GM18507 (cell line): ENCODE results near the gene MT1A.
"Not testable (repeated sequence)": the region's sequence is repeated elsewhere in the genome, so short reads cannot be mapped to it uniquely, and the experiment has no call there.

Experiments used
- DNase-seq: peaks from one replicate; pipeline ENCODE4 v3.0.0; 2011; ENCODE audit warnings: low read depth; ENCODE audit not compliant: insufficient read length; ENCODE audit errors: extremely low spot score
- FAIRE-seq: peaks from 2 replicates; lab custom pipeline; 2011; peaks lifted over from hg19 to GRCh38; lab: Jason Lieb, UNC

The MT1A gene

DNA sequence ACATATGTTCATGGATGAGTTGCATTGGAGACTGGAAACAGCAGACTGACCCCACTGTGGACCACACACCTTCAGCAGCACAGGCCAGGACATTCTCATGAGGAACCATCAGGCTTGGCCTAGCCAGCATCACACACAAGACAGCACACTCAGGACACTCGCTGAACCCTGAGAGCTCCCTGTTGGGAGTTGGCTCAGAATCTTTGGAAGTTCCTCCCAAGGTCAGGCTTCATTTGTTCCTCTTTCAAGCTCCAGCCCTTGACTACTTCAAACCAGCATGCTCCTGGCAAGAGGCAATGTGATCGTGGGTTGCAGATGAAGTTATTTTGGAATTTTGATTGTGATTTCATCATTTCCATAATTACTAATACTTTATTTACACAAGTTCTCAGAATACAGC is 33.2 kb downstream of the MT1A start:
- DNase-seq, FAIRE-seq: not testable (repeated sequence)

DNA sequence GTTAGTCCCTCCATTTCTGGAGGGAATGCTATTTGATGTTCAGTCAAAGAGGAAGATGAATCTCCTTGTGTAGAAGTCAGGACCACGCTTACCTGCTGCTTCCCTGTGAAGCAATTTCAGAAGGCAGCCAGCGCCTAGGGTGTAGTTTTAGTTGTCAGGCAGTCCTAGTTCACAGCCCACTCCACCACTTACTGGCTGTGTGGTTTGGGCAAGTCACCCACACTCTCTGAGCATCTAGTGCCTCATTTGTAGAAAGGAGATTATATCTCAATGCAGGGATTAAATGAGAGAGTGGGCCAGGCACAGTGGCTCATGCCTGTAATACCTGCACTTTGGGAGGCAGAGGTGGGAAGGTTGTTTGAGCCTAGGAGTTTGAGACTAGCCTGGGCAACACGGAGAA is 33.7 kb downstream of the MT1A start:
- DNase-seq, result not testable (repeated sequence)
- peak; percentile 31 for FAIRE-seq

DNA sequence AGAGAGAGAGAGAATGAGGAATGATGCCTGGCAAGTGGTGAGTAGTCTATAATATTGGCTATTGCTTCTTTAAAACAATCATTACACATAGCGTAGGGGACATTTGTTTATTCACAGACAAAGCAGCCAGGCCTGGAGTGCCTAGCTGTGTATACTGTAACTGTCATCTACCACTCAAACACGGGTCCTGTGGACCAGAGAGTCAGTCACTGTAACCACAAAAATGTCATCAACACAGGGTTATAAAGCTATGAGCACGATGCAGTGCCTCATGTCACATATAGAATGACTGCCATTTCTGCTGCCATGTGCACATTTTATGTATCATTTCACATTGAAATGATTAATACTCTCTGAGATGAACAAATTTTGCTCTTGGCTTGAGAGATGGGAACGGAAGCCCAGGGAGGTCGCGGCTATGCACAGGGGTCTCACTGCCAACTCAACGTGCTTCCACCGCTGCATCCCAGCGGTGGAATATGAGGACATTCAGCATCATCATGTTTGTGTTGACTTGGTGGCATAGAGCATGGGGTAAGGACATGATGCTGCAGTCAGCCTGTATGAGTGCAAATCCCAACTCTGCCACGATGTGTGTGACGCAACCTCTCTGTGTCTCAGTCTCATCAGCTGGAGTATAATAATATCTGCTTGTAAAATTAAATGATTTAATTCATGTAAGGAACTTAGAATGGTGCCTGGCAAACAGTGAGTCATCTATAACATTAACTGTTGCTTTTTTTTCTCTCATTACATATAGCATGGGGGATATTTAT is 34.5 kb downstream of the MT1A start:
- FAIRE-seq (no peak), DNase-seq (no peak)

- FAIRE-seq (peak; percentile 12), DNase-seq (no peak)
Observed at GRCh38 chr16:56673921-56674320, 35.5 kb downstream of the MT1A start.

- not testable (repeated sequence) for FAIRE-seq, DNase-seq
Observed at GRCh38 chr16:56674570-56674969, 36.1 kb downstream of the MT1A start.

DNA sequence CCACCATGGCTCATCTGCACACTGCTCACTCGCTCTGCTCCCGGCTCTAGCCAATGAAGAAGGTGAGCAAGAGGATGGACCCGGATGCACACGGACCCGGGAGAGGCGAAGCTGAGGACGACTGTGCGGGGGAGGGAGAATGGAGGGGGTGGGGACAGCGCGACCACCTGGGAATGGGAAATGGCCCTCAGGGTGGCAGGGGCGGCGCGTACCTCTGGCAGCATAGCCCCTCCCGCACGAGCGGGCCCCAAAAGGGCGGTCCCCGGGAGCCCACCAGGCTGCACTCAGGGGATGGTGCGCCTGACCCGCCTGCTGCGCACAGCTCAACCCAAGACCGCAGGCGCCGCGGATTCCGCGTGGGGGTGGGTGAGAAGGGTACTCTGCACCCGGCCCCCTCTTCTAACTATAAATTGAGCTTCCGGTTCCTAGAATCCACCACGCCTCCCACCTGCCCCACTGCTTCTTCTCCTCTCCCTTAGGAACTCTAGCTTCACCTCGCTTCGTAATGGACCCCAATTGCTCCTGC is 37.3 kb downstream of the MT1A start:
- FAIRE-seq, result no peak
- DNase-seq, result no peak

GRCh38 chr16:56677474-56677873 is 39.0 kb downstream of the MT1A start:
- DNase-seq, result no peak
- no peak for FAIRE-seq

GRCh38 chr16:56679078-56679730 is 40.7 kb downstream of the MT1A start:
- DNase-seq (no peak), FAIRE-seq (no peak)

DNA sequence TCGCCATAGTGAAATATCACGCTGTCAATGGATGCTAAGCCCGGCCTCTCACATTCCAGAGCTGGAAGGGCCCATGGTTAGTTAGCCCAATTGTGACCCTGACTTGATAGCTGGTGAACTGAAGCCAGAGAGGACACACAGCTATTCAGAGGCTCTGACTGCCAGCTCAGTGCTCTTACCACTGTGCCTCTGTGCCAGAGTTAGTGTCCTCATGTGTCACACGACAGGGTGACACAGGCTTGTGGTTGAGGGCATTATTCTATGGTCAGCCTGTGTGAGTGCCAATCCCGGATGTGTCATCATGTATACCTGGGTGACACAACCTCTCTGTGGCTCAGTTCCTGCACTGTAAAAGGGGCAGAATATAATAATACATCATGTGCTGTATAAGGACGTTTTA is 41.4 kb downstream of the MT1A start:
- FAIRE-seq, result no peak
- no peak for DNase-seq

DNA sequence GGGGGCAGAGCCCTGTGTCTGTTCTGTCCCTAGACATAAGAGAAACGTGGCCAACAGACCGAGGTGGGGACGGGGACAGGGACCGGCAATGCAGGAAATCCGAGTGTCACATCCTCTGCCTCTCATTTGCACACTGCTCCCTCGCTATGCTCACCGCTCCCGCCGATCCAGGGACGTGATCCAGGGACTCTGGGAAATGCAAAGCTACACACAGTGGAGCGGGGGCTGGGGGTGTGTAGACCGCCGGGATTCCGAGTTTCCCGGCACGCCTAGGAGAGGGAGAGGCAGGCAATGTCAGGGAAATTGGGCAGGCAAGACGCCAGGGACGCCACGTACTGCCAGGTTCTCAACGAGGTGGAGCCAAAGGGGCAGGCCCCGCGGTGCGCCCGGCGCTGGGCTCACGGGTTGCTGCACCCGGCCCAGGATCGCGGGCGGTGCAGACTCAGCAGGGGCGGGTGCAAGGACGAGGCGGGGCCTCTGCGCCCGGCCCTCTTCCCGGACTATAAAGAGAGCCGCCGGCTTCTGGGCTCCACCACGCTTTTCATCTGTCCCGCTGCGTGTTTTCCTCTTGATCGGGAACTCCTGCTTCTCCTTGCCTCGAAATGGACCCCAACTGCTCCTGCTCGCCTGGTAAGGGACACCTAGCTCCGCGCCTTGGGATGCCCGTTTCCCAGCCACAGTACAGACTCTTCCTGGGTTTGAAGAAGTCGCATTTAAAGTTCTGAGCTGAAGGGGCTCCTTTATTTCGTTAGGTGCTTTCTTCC is 43.7 kb downstream of the MT1A start, which contains the start of gene MT1X:
MT1X (plus strand) TSS at position 532 of the 764 bp plus-strand sequence; CDS start at position 603, 71 bp downstream.
- FAIRE-seq (peak; percentile 95), DNase-seq (peak; percentile 89)

DNA sequence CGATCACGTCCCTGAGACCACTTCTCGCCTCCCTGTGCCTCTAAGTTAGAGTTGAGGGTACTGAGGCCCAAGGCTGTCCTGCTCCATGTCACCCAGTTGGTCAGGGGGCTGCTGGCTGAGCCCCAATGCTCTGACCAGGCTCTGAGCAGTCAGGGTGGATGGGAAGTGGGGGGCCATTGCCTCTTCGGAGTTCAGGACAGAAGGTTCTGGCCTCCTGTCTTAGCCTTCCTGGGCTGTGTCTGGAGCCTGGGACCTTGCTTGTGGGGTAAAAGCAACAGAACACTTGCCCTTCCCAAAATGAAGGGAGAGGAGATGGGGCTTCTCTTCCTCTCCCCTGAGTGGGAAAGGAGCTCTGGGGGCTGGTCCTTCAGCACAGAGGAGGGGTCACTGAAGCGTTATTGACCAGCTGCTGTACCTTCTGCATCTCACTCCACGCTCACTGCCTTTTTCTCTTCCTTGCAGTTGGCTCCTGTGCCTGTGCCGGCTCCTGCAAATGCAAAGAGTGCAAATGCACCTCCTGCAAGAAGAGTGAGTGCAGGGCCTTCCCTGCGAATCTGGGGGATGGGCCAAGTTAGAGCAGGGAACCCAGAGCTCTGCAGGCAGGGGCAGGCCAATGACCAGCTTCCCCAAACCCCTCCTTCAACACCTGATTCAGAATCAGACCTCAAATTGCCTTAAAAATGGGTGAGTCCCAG is 44.4 kb downstream of the MT1A start:
- DNase-seq (no peak), FAIRE-seq (no peak)

DNA sequence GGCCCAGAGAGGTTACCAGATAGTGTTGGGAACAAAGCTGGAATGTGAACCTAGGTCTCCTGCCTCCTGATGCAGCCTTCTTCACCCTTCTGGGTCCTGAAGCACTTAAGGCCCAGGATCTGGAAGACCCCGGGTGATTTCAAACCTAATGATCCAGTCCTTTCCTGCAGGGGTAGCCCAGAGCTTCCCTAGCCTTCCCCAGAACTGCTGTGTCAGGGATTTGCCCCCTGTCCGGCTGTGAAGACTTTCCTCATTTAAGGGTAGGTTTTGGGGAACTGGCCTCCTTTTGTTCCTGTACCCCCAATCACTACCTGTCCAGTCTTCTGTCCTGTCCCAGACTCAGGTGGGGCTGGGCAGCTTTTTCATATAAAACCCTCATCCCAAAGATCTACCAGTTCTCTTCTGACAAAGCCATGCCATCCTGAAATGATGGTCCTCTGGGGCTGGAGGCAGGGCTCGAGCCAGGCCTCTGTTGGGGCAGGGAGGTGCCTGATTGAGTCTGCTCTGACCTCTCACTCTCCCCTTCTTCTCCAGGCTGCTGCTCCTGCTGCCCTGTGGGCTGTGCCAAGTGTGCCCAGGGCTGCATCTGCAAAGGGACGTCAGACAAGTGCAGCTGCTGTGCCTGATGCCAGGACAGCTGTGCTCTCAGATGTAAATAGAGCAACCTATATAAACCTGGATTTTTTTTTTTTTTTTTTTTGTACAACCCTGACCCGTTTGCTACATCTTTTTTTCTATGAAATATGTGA is 45.1 kb downstream of the MT1A start:
- no peak for DNase-seq
- FAIRE-seq, result no peak

GRCh38 chr16:56684256-56684925 is 45.9 kb downstream of the MT1A start:
- no peak for FAIRE-seq
- no peak for DNase-seq

- DNase-seq (no peak), FAIRE-seq (no peak)
Observed at GRCh38 chr16:56684926-56685590, 46.6 kb downstream of the MT1A start.

DNA sequence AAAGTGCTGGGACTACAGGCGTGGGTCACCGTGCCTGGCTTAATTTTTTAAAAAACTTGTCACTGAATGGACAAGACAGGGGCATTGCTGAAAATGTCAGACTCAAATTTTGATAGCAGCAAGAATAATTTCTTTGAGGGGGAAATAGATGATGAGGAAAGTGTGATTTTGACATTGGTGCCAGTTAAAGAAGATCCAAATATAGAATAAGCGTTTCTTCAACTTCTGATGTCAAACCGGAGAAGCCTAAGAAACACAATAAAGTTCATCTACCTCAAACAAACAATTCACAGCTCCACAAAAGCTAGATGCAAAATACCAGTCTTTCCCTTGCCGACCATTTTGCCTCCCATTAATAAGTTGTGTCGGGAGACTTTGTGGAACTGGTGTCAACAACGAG is 48.3 kb downstream of the MT1A start:
- FAIRE-seq, result no peak
- no peak for DNase-seq

GRCh38 chr16:56688762-56689161 is 50.3 kb downstream of the MT1A start:
- DNase-seq (no peak), FAIRE-seq (no peak)

DNA sequence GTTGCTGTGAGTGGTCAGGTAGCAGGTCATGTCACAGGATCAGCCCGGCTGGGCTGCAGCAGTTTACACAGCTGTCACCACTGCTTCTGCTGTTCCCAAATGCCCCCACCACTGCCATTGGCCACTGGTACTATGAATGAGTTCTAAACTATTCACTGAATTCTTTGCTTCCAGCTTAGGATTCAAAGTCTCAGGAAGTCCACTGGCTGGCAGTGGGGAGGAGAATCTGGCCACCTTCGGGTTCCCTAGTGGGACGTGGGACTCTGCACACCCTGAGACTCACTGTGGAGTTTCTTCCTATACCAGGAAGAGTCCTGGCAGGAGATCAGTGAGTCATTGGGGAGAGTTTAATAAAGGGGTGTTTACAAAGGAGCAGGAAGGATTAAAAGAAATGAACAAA is 50.7 kb downstream of the MT1A start:
- FAIRE-seq, result no peak
- DNase-seq, result no peak
